HEK293 (cell line): ENCODE results near the gene CNKSR3.

Experiments
- BCL6B ChIP-seq: fragments of 450-650 bp; formaldehyde crosslinking; IDR thresholded peaks from 2 replicates; pipeline ENCODE4 v1.5.1; 2017; ENCODE audit warnings: missing biosample characterization, missing genetic modification characterization
- HIC1 ChIP-seq: fragments of 450-650 bp; formaldehyde crosslinking; IDR thresholded peaks from 2 replicates; pipeline ENCODE4 v1.5.1; 2016; ENCODE audit warnings: missing biosample characterization, missing genetic modification characterization
- PATZ1 ChIP-seq: fragments of 450-650 bp; formaldehyde crosslinking; IDR thresholded peaks from 2 replicates; pipeline ENCODE4 v1.5.1; 2016; ENCODE audit warnings: missing biosample characterization, missing genetic modification characterization
- PRDM6 ChIP-seq: fragments of 450-650 bp; formaldehyde crosslinking; IDR thresholded peaks from 2 replicates; pipeline ENCODE4 v1.5.1; 2017; ENCODE audit warnings: missing biosample characterization, missing genetic modification characterization
- TCF7L2 ChIP-seq: IDR thresholded peaks from 2 replicates; pipeline ENCODE4 v1.6.1; 2011; ENCODE audit warnings: low read depth, mild to moderate bottlenecking, inconsistent platforms, low read length, moderate library complexity, borderline replicate concordance
- TRIM28 ChIP-seq: IDR thresholded peaks from 2 replicates; pipeline ENCODE4 v1.6.1; 2011; ENCODE audit warnings: low read length, control low read depth, borderline replicate concordance
- YY1 ChIP-seq: fragments of 450-650 bp; formaldehyde crosslinking; IDR thresholded peaks from 2 replicates; pipeline ENCODE4 v1.5.1; 2018; ENCODE audit warnings: missing biosample characterization, missing genetic modification characterization
- ZBTB17 ChIP-seq: fragments of 450-650 bp; formaldehyde crosslinking; IDR thresholded peaks from 2 replicates; pipeline ENCODE4 v1.5.1; 2016; ENCODE audit warnings: missing biosample characterization, missing genetic modification characterization
- ZBTB20 ChIP-seq: fragments of 450-650 bp; formaldehyde crosslinking; IDR thresholded peaks from 2 replicates; pipeline ENCODE4 v1.5.1; 2016; ENCODE audit warnings: missing biosample characterization, missing genetic modification characterization
- ZFHX2 ChIP-seq: fragments of 450-650 bp; formaldehyde crosslinking; conservative IDR thresholded peaks from 2 replicates; pipeline ENCODE4 v1.5.1; 2016; ENCODE audit warnings: missing biosample characterization, missing genetic modification characterization
- ZIC2 ChIP-seq: fragments of 450-650 bp; formaldehyde crosslinking; IDR thresholded peaks from 2 replicates; pipeline ENCODE4 v1.5.1; 2016; ENCODE audit warnings: missing biosample characterization, missing genetic modification characterization
- ZNF10 ChIP-seq: fragments of 450-650 bp; formaldehyde crosslinking; IDR thresholded peaks from 2 replicates; pipeline ENCODE4 v1.5.1; 2017; ENCODE audit warnings: missing biosample characterization, missing genetic modification characterization
- ZNF18 ChIP-seq: fragments of 450-650 bp; formaldehyde crosslinking; IDR thresholded peaks from 2 replicates; pipeline ENCODE4 v1.5.1; 2016; ENCODE audit warnings: missing biosample characterization, missing genetic modification characterization
- ZNF223 ChIP-seq: fragments of 450-650 bp; formaldehyde crosslinking; IDR thresholded peaks from 2 replicates; pipeline ENCODE4 v1.5.1; 2016; ENCODE audit warnings: missing biosample characterization, missing genetic modification characterization
- ZNF24 ChIP-seq: fragments of 450-650 bp; formaldehyde crosslinking; IDR thresholded peaks from 2 replicates; pipeline ENCODE4 v1.5.1; 2016; ENCODE audit warnings: missing biosample characterization, missing genetic modification characterization
- ZNF280D ChIP-seq: fragments of 450-650 bp; formaldehyde crosslinking; IDR thresholded peaks from 2 replicates; pipeline ENCODE4 v1.5.1; 2016; ENCODE audit warnings: missing biosample characterization, missing genetic modification characterization
- ZNF394 ChIP-seq: fragments of 450-650 bp; formaldehyde crosslinking; IDR thresholded peaks from 2 replicates; pipeline ENCODE4 v1.5.1; 2016; ENCODE audit warnings: missing biosample characterization, missing genetic modification characterization, mild to moderate bottlenecking, moderate library complexity, borderline replicate concordance
- ZNF48 ChIP-seq: fragments of 450-650 bp; formaldehyde crosslinking; IDR thresholded peaks from 2 replicates; pipeline ENCODE4 v1.5.1; 2016; ENCODE audit warnings: missing biosample characterization, missing genetic modification characterization
- ZNF580 ChIP-seq: fragments of 450-650 bp; formaldehyde crosslinking; IDR thresholded peaks from 2 replicates; pipeline ENCODE4 v1.5.1; 2016; ENCODE audit warnings: missing biosample characterization, missing genetic modification characterization
- ZNF626 ChIP-seq: fragments of 450-650 bp; sonication (Bioruptor Pico); formaldehyde crosslinking; IDR thresholded peaks from 2 replicates; pipeline ENCODE4 v1.5.1; 2018; ENCODE audit warnings: missing biosample characterization, missing genetic modification characterization, inconsistent platforms
- ZNF707 ChIP-seq: fragments of 450-650 bp; formaldehyde crosslinking; IDR thresholded peaks from 2 replicates; pipeline ENCODE4 v1.5.1; 2016; ENCODE audit warnings: missing biosample characterization, missing genetic modification characterization
- ZNF768 ChIP-seq: fragments of 450-650 bp; formaldehyde crosslinking; IDR thresholded peaks from 2 replicates; pipeline ENCODE4 v1.5.1; 2018; ENCODE audit warnings: missing biosample characterization, mild to moderate bottlenecking, missing genetic modification characterization
- ZNF776 ChIP-seq: fragments of 450-650 bp; formaldehyde crosslinking; IDR thresholded peaks from 2 replicates; pipeline ENCODE4 v1.5.0; 2017; ENCODE audit warnings: missing biosample characterization, missing genetic modification characterization, borderline replicate concordance

Gene CNKSR3

GRCh38 chr6:154555073-154555677, 44.7 kb upstream of the CNKSR3 start (continued):
- 0 out of 2 replicates have a peak, but pooled peaks have one; percentile 54 for TF ChIP-seq HIC1 (tag by site-specific recombination)
- TF ChIP-seq ZNF394 (tag by site-specific recombination) = no peak; the same call in 1 of the 2 replicates
- peak; percentile 51 for TF ChIP-seq TRIM28
- TF ChIP-seq ZNF18 = no peak
- no peak for TF ChIP-seq ZNF48 (tag by site-specific recombination)
- TF ChIP-seq BCL6B (tag by site-specific recombination) = no peak
- peak; percentile 59 for TF ChIP-seq ZBTB17
- no peak for TF ChIP-seq ZNF223 (tag by site-specific recombination)
- TF ChIP-seq ZNF626 (tag by site-specific recombination) = no peak
- no peak for TF ChIP-seq TCF7L2
- TF ChIP-seq ZNF24 (tag by site-specific recombination) = peak; percentile 84
- TF ChIP-seq ZFHX2 (tag by site-specific recombination) = no peak
- TF ChIP-seq ZNF580 (tag by site-specific recombination) = 0 out of 2 replicates have a peak, but pooled peaks have one; percentile 30
- TF ChIP-seq PATZ1 (tag by site-specific recombination) = peak; percentile 6; the same call in 1 of the 2 replicates
- TF ChIP-seq PRDM6 (tag by site-specific recombination) = peak; percentile 83
- TF ChIP-seq ZIC2 (tag by site-specific recombination) = peak; percentile 72
- TF ChIP-seq ZNF768 = no peak
- no peak for TF ChIP-seq ZNF280D (tag by site-specific recombination)
- TF ChIP-seq ZBTB20 = peak; percentile 75
- TF ChIP-seq YY1 = no peak
- no peak for TF ChIP-seq ZNF707 (tag by site-specific recombination)
- peak; percentile 61 for TF ChIP-seq ZNF10
- no peak for TF ChIP-seq ZNF776
